Measurements from ENCODE around the gene CD6.

Gene CD6

DNA sequence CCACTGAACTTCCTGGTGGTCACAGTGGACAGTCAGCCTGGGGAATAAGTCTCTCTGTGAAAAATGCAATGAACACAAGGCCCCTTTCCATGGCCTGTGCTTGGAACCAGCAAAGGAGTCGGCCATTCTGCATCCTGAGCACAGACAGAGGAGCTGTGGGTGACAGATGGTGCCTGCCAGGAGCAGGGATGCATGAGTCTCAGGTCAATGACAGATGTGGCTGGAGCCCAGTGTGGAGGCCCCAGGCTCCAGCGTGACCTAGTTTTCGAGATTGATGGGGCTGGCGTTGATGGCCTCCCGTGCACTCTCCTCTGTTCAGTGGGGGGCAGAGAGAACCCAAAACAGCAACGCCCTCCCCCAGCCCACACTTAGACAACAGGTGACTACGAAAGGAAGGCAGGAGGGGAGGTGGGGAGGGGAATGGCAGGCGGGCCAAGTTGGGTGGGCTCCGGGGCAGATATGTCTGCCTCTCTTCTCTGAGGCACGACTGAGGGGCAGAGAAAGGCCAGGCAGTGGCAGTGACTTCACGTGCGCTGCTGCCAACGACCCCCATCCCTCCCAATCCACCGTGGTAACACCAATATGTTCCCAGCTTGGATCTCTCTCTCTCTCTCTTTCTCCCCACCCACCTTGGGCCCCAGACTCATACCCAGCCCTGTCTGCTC, 96.4 kb downstream of the CD6 start:
- TF ChIP-seq EZH2 (IDR thresholded peaks at IDR 0.05; ENCODE audit: borderline replicate concordance, low read depth, low read length, severe bottlenecking), result no peak
- TF ChIP-seq, protein P1, sequence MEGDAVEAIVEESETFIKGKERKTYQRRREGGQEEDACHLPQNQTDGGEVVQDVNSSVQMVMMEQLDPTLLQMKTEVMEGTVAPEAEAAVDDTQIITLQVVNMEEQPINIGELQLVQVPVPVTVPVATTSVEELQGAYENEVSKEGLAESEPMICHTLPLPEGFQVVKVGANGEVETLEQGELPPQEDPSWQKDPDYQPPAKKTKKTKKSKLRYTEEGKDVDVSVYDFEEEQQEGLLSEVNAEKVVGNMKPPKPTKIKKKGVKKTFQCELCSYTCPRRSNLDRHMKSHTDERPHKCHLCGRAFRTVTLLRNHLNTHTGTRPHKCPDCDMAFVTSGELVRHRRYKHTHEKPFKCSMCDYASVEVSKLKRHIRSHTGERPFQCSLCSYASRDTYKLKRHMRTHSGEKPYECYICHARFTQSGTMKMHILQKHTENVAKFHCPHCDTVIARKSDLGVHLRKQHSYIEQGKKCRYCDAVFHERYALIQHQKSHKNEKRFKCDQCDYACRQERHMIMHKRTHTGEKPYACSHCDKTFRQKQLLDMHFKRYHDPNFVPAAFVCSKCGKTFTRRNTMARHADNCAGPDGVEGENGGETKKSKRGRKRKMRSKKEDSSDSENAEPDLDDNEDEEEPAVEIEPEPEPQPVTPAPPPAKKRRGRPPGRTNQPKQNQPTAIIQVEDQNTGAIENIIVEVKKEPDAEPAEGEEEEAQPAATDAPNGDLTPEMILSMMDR (IDR thresholded peaks at IDR 0.05; ENCODE audit: borderline replicate concordance, extremely low read depth, low read length, poor library complexity, severe bottlenecking), result no peak
- Histone ChIP-seq H3K4me3 (ENCODE audit: low read depth in 1 of 2, low read length in 2 of 2) (no peak overlapping the region), H3K36me3 (ENCODE audit: insufficient read depth, low read length) (no peaks in the 10 kb centered on the region), H3K4me2 (ENCODE audit: insufficient read depth, low read length) (no peak overlapping the region), H4K20me1 (ENCODE audit: insufficient read depth, low read length) (no peaks in the 10 kb centered on the region), H3K4me1 (ENCODE audit: insufficient read depth, low read length) (peaks cover 5% of the 10 kb centered on the region; the same call in 1 of the 2 replicates), H3K27ac (ENCODE audit: low read length) (no peak overlapping the region), H3K79me2 (ENCODE audit: insufficient read depth, low read length) (no peaks in the 10 kb centered on the region), H3K9ac (ENCODE audit: low read depth, low read length) (no peak overlapping the region), H3K27me3 (ENCODE audit: insufficient read depth, low read length, poor library complexity) (no peaks in the 10 kb centered on the region), H2AFZ (ENCODE audit: low read depth, low read length) (no peak overlapping the region), H3K9me3 (ENCODE audit: insufficient read depth, low read length, severe bottlenecking) (no peaks in the 10 kb centered on the region)
- no peak for DNase-seq
- no peak for ATAC-seq (ENCODE audit: insufficient read depth, low read depth)

DNA sequence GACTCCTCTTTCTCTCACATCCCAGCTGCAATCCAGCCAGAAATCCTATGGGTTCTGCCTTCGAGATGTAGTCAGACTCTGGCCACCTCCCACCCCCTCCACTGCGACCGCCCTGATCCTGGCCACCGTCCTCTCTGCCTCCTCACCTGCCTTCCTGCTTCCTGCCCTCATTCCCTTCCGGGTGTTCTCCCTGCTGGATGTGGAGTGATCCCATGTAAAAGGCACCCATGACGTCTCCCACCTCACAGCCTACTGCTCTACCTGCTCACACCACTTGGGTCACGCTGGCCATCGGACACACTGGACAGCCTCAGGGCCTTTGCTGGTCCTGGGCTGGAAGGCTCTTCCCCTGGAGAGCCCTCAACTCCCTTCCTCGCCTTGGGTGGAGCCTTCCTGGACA, 97.1 kb downstream of the CD6 start:
- H4K20me1 ChIP-seq (ENCODE audit: insufficient read depth, low read length), result no peaks in the 10 kb centered on the region
- TF ChIP-seq, protein P1 (IDR thresholded peaks at IDR 0.05; ENCODE audit: borderline replicate concordance, extremely low read depth, low read length, poor library complexity, severe bottlenecking), result no peak
- TF ChIP-seq EZH2 (IDR thresholded peaks at IDR 0.05; ENCODE audit: borderline replicate concordance, low read depth, low read length, severe bottlenecking), result no peak
- no peaks in the 10 kb centered on the region for H3K27me3 ChIP-seq (ENCODE audit: insufficient read depth, low read length, poor library complexity)
- H3K9me3 ChIP-seq (ENCODE audit: insufficient read depth, low read length, severe bottlenecking), result no peaks in the 10 kb centered on the region
- H3K27ac ChIP-seq (ENCODE audit: low read length), result no peak overlapping the region
- DNase-seq (no peak), ATAC-seq (ENCODE audit: insufficient read depth, low read depth) (no peak)
- H3K79me2 ChIP-seq (ENCODE audit: insufficient read depth, low read length), result no peaks in the 10 kb centered on the region
- no peak overlapping the region for H3K4me2 ChIP-seq (ENCODE audit: insufficient read depth, low read length)
- H3K4me3 ChIP-seq (ENCODE audit: low read depth in 1 of 2, low read length in 2 of 2), result no peak overlapping the region
- H3K4me1 ChIP-seq (ENCODE audit: insufficient read depth, low read length), result peaks cover 5% of the 10 kb centered on the region; the same call in 1 of the 2 replicates
- no peak overlapping the region for H3K9ac ChIP-seq (ENCODE audit: low read depth, low read length)
- H2AFZ ChIP-seq (ENCODE audit: low read depth, low read length), result no peak overlapping the region
- H3K36me3 ChIP-seq (ENCODE audit: insufficient read depth, low read length), result no peaks in the 10 kb centered on the region

DNA sequence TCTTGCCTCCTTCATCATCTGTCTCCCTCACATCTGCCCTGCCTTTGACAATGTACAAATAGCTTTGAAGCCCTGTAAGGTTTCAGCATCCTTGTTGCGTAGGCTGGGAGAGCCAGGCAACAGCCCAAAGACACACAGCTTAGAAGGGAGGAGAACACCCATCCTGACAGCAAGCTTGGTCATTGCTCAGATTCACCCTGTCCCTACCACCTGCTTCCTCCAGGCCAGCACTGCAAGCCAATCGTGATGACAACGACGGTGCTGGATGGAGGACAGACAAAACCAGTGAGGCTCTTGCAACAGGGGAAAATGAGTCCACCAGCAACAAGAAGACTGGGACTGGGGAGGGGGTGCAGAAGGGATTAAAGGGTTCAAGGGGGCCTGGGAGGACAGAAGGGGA, 97.9 kb downstream of the CD6 start:
- Histone ChIP-seq H3K36me3 (ENCODE audit: insufficient read depth, low read length) (no peaks in the 10 kb centered on the region), H3K9me3 (ENCODE audit: insufficient read depth, low read length, severe bottlenecking) (no peaks in the 10 kb centered on the region), H3K27ac (ENCODE audit: low read length) (no peak overlapping the region), H3K4me2 (ENCODE audit: insufficient read depth, low read length) (no peak overlapping the region), H3K79me2 (ENCODE audit: insufficient read depth, low read length) (no peaks in the 10 kb centered on the region), H4K20me1 (ENCODE audit: insufficient read depth, low read length) (no peaks in the 10 kb centered on the region), H3K27me3 (ENCODE audit: insufficient read depth, low read length, poor library complexity) (no peaks in the 10 kb centered on the region), H3K9ac (ENCODE audit: low read depth, low read length) (no peak overlapping the region), H3K4me3 (ENCODE audit: low read depth in 1 of 2, low read length in 2 of 2) (no peak overlapping the region), H2AFZ (ENCODE audit: low read depth, low read length) (no peak overlapping the region), H3K4me1 (ENCODE audit: insufficient read depth, low read length) (peaks cover 5% of the 10 kb centered on the region; the same call in 1 of the 2 replicates)
- TF ChIP-seq, protein P1 (IDR thresholded peaks at IDR 0.05; ENCODE audit: borderline replicate concordance, extremely low read depth, low read length, poor library complexity, severe bottlenecking), result no peak
- no peak for TF ChIP-seq EZH2 (IDR thresholded peaks at IDR 0.05; ENCODE audit: borderline replicate concordance, low read depth, low read length, severe bottlenecking)
- ATAC-seq (ENCODE audit: insufficient read depth, low read depth), result no peak
- no peak for DNase-seq

All from DND-41 (cell line).